BLaER1 treated with 17β-estradiol and CSF1 and Interleukin-3, amounts not matched to agents 10 nM and 100 nM (cell line): ENCODE measurements around the gene TCF12.
A peak's percentile ranks its signal among the peaks of the same experiment; 100 is the strongest.

Experiments
- H3K27ac ChIP-seq, 11 experiments: shearing (Covaris generic); formaldehyde crosslinking; 2 replicates each; pipeline ENCODE4 v1.8.1; 2022
- H3K27me3 ChIP-seq, 11 experiments: shearing (Covaris generic); formaldehyde crosslinking; 2 replicates each; pipeline ENCODE4 v1.8.1; 2022
- H3K36me3 ChIP-seq, 11 experiments: shearing (Covaris generic); formaldehyde crosslinking; 2 replicates each; pipeline ENCODE4 v1.8.1; 2022
- H3K4me1 ChIP-seq, 10 experiments: shearing (Covaris generic); formaldehyde crosslinking; 2 replicates each; pipeline ENCODE4 v1.8.1; 2022
- H3K4me2 ChIP-seq, 11 experiments: shearing (Covaris generic); formaldehyde crosslinking; 2 replicates each; pipeline ENCODE4 v1.8.1; 2022
- H3K4me3 ChIP-seq, 10 experiments: shearing (Covaris generic); formaldehyde crosslinking; 2 replicates each; pipeline ENCODE4 v1.8.1; 2022
- H3K9ac ChIP-seq, 11 experiments: shearing (Covaris generic); formaldehyde crosslinking; 2 replicates each; pipeline ENCODE4 v1.8.1; 2022
- H3K9me3 ChIP-seq, 11 experiments: shearing (Covaris generic); formaldehyde crosslinking; replicated peaks in 1 of 11; 2 replicates each; pipeline ENCODE4 v1.8.1; 2022
- H4K20me1 ChIP-seq, 11 experiments: shearing (Covaris generic); formaldehyde crosslinking; 2 replicates each; pipeline ENCODE4 v1.8.1; 2022
- Cebpa-rat ChIP-seq, 11 experiments: shearing (Covaris generic); IDR thresholded peaks; 2 replicates each; pipeline ENCODE4 v1.8.1; 2022

The TCF12 gene

DNA sequence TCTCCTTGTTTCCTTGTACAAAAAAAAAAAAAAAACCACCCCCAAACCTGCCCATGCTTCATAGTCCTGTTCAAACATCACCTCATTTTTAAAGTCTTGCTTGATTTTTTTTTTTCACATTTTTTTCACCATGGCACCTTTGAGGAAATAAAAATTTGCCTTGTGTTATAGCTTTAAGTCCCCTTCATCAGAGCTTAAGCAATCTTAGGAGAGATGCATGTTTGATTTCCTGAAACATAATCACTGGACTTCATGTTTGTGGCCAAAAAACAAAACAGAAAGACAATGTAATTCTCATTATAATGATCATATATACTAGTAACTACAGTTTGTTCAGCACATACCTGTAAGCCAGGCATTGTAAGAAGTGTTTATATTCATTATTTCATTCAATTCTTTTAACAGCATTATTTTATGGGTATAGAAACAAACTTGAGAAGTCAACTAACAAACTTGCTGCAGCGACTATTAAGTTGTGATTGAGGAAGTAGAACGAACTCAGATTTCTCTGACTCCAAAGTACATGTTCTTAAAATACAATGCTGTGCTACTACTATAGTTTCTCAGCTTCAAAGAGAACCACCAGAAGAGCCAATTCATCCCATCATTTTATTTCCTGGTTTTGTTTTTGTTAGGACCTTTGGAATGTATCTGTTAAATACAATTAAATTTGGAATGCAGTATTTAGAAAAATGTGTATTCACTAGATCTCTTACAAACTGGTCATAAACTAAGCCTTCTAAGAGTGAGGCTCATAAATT is 203.8 kb downstream of the TCF12 start:
- Histone ChIP-seq H3K4me1 (peaks cover 9 to 57% (median 21%) of the 10 kb centered on the region in 10 experiments), H4K20me1 (peaks cover 0 to 23% (median 0%) of the 10 kb centered on the region in 11 experiments; a peak in 7 of 22 replicates), H3K27me3 (no peaks in the 10 kb centered on the region), H3K4me3 (no peak overlapping the region), H3K9me3 (peaks cover 0 to 10% (median 0%) of the 10 kb centered on the region in 11 experiments; a peak in 3 of 22 replicates), H3K4me2 (peak overlapping the region in 4 of 11 experiments; percentile 1 to 69 (median 58); a peak in 6 of 22 replicates), H3K36me3 (peaks cover 23 to 76% (median 55%) of the 10 kb centered on the region in 11 experiments; a peak in 21 of 22 replicates), H3K27ac (peak overlapping the region in 4 of 11 experiments; percentile 18 to 57 (median 36); a peak in 6 of 22 replicates), H3K9ac (peak overlapping the region in 1 of 11 experiments; percentile 38; a peak in 2 of 22 replicates)
- no peak for TF ChIP-seq Cebpa-rat (IDR thresholded peaks at IDR 0.05)

DNA sequence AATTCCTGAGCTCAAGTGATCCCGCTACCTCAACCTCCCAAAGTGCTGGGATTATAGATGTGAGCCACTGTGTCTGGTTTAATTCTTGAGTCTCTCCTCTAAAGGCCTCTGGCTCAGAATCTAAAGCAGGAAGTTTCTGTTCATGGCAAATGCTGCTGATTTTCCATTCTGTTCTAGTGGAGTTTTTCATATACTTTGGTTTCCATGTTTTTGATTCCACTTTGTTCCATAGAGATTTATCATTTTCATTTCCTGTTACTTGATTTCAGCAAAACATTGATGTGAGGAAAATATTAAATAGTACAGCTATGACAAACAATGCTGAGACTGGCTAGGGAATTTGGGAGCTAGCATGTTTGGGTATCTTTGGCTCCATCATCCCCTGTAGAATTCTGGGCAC is 205.6 kb downstream of the TCF12 start:
- Histone ChIP-seq H3K4me1 (peaks cover 0 to 63% (median 5%) of the 10 kb centered on the region in 10 experiments; a peak in 14 of 20 replicates), H3K9me3 (peaks cover 0 to 12% (median 0%) of the 10 kb centered on the region in 11 experiments; a peak in 5 of 22 replicates), H4K20me1 (peaks cover 0 to 15% (median 0%) of the 10 kb centered on the region in 11 experiments; a peak in 2 of 22 replicates), H3K9ac (no peak overlapping the region), H3K4me2 (peak overlapping the region in 1 of 11 experiments; percentile 67; a peak in 1 of 22 replicates), H3K27me3 (no peaks in the 10 kb centered on the region), H3K27ac (no peak overlapping the region), H3K4me3 (no peak overlapping the region), H3K36me3 (peaks cover 36 to 92% (median 66%) of the 10 kb centered on the region in 11 experiments; a peak in 21 of 22 replicates)
- TF ChIP-seq Cebpa-rat (IDR thresholded peaks at IDR 0.05): no peak

DNA sequence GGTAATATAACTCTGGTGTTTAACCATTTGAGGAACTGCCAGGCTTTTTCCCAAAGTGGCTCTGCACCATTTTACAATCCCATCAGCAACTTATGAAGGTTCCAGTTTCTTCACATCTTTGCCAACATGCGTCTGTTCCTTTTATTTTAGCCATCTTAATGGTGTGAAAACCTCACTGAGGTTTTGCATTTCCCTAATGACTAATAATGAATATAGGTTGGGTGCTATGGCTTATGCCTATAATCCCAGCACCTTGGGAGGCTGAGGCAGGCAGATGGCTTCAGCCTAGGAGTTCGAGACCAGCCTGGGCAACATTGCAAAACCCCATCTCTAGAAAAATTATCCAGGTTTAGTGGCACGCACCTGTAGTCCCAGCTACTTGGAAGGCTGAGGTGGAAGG is 210.6 kb downstream of the TCF12 start:
- H3K27ac ChIP-seq: no peak overlapping the region
- peaks cover 0 to 12% (median 0%) of the 10 kb centered on the region in 11 experiments; a peak in 4 of 22 replicates for H3K9me3 ChIP-seq
- peaks cover 13 to 37% (median 20%) of the 10 kb centered on the region in 10 experiments for H3K4me1 ChIP-seq
- no peaks in the 10 kb centered on the region for H3K27me3 ChIP-seq
- no peak overlapping the region for H3K4me3 ChIP-seq
- peaks cover 37 to 67% (median 51%) of the 10 kb centered on the region in 11 experiments; a peak in 21 of 22 replicates for H3K36me3 ChIP-seq
- H3K9ac ChIP-seq: no peak overlapping the region
- no peak overlapping the region for H3K4me2 ChIP-seq
- H4K20me1 ChIP-seq: peaks cover 0 to 27% (median 0%) of the 10 kb centered on the region in 11 experiments; a peak in 2 of 22 replicates
- no peak for TF ChIP-seq Cebpa-rat (IDR thresholded peaks at IDR 0.05)

DNA sequence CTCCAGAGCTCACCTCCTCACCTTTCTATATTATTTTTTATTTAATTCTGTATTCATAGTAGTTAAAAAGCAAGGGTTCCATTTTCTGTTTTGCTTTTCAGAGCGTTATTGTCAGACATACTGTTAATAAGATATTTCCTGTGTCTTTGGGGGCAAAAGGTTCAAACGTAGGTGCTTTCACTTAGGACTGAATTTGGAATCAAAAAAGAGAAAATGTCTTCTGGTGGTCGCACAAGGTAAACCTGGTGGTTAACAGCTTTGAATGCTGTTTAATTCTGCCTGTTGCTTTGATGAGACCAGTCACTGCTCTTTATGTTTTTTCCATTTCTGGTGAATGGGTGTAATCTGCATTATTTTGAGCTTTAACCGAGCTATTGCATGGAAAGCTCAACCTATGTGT is 212.5 kb downstream of the TCF12 start:
- Histone ChIP-seq H3K36me3 (peaks cover 21 to 50% (median 35%) of the 10 kb centered on the region in 11 experiments; a peak in 20 of 22 replicates), H3K4me2 (no peak overlapping the region), H3K4me3 (no peak overlapping the region), H3K27me3 (no peaks in the 10 kb centered on the region), H3K9ac (no peak overlapping the region), H3K27ac (no peak overlapping the region), H4K20me1 (peaks cover 0 to 40% (median 0%) of the 10 kb centered on the region in 11 experiments; a peak in 3 of 22 replicates), H3K4me1 (peaks cover 30 to 51% (median 38%) of the 10 kb centered on the region in 10 experiments), H3K9me3 (peaks cover 0 to 10% (median 0%) of the 10 kb centered on the region in 11 experiments; a peak in 3 of 22 replicates)
- no peak for TF ChIP-seq Cebpa-rat (IDR thresholded peaks at IDR 0.05)

DNA sequence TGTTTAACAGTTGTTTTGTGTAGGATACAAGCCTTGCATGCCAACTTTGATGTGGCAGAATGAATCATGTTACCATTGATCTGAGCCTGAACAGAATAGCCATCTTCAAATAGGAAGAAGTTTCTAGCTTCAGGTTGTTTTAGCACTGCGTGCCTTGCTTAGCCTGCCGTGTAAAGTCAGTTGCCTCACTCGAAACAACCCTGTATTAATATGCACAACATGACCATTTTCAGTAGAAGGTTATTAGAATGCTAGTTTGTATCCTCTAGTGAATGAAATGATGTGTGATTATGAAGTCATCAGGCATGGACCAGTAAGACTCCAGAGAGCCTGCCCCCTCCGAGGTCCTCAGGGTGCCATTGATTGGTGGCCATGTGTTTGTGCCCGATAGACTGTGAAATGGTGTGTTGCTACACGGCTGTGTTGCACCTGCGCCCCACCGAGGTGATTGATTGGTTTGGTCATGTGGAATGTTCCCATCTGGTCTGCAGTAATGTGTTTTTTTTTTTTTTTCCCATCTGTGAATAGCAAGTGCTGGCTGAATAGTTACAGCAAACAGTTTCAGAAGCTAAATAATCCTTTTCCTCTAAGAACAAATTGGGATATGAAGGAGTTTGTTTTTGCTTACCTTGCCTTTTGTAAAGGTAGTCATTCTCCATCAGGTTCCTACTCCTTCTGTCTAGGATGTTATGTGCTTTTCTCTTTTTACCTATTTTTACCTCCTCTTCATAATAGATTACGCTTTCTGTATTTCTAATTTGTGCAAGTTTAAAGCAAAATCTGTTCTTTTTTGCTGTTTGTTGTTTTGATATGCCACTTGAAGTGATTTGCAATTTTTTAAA is 214.9 kb downstream of the TCF12 start:
- TF ChIP-seq Cebpa-rat (IDR thresholded peaks at IDR 0.05): no peak
- Histone ChIP-seq H3K4me1 (peaks cover 34 to 68% (median 46%) of the 10 kb centered on the region in 10 experiments), H3K4me2 (peak overlapping the region; percentile 9 to 87 (median 56); a peak in 20 of 22 replicates), H3K36me3 (peaks cover 8 to 26% (median 15%) of the 10 kb centered on the region in 11 experiments; a peak in 17 of 22 replicates), H3K27me3 (no peaks in the 10 kb centered on the region), H3K27ac (no peak overlapping the region), H3K9ac (no peak overlapping the region), H3K9me3 (peaks cover 0 to 2% (median 0%) of the 10 kb centered on the region in 11 experiments; a peak in 1 of 22 replicates), H4K20me1 (peaks cover 0 to 39% (median 0%) of the 10 kb centered on the region in 11 experiments; a peak in 3 of 22 replicates), H3K4me3 (no peak overlapping the region)

DNA sequence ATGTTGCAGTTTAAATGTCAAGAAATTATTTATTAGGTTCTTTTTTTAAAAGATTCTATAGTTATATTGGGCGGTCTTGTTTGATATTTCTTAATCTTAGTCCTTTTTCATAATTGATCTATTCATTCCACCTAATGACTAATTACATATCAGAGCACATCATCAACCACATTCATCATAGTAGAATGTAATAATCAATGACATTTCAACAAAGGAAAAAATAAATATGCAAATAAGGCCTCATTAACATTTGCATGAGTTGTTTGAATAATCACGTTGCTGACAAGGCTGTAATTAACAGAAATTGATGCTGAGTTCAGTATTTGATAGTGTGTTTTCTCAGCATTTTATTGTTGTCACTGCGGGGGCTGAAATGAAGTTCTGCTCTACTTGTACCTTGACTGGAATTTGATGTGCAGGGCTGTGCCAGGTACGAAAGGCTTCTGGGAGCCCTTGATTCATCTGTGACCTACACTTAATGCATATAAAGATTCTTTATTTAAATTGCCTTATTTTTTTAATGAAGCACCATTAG is 215.7 kb downstream of the TCF12 start:
- peaks cover 0 to 39% (median 0%) of the 10 kb centered on the region in 11 experiments; a peak in 3 of 22 replicates for H4K20me1 ChIP-seq
- peaks cover 34 to 70% (median 46%) of the 10 kb centered on the region in 10 experiments for H3K4me1 ChIP-seq
- H3K4me2 ChIP-seq: peak overlapping the region; percentile 43 to 87 (median 70)
- H3K9me3 ChIP-seq: no peaks in the 10 kb centered on the region
- H3K9ac ChIP-seq: 0 out of 22 replicates have a peak overlapping the region, but pooled peaks of 1 of the 11 experiments have one; percentile 31
- no peak overlapping the region for H3K4me3 ChIP-seq
- no peak for TF ChIP-seq Cebpa-rat (IDR thresholded peaks at IDR 0.05)
- H3K27ac ChIP-seq: peak overlapping the region in 5 of 11 experiments; percentile 4 to 56 (median 21); a peak in 5 of 22 replicates
- H3K36me3 ChIP-seq: peaks cover 3 to 19% (median 8%) of the 10 kb centered on the region in 11 experiments; a peak in 15 of 22 replicates
- H3K27me3 ChIP-seq: no peaks in the 10 kb centered on the region

DNA sequence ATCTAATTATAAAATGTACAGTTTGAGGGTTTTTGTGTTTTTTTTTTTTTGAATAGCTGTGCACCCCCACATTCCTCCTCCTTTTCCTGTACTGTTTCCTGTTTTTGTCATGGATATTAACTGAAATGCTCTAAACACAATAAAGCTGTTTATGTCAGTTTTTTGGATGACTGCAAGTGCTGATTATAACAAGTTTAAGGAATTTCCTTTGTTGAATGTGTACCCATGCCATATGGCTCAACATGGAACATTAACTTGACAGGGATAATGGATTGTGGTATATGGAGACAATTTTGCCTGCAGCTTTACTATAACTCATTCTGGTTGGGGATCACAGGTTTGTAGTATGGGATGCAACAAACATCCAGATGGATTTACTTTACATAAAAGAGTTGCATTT is 216.4 kb downstream of the TCF12 start:
- no peak for TF ChIP-seq Cebpa-rat (IDR thresholded peaks at IDR 0.05)
- H3K9me3 ChIP-seq: no peaks in the 10 kb centered on the region
- peak overlapping the region; percentile 43 to 87 (median 70) for H3K4me2 ChIP-seq
- H3K27me3 ChIP-seq: no peaks in the 10 kb centered on the region
- peaks cover 0 to 36% (median 0%) of the 10 kb centered on the region in 11 experiments; a peak in 3 of 22 replicates for H4K20me1 ChIP-seq
- peaks cover 34 to 72% (median 44%) of the 10 kb centered on the region in 10 experiments for H3K4me1 ChIP-seq
- peaks cover 0 to 14% (median 6%) of the 10 kb centered on the region in 11 experiments; a peak in 8 of 22 replicates for H3K36me3 ChIP-seq
- peak overlapping the region in 6 of 11 experiments; percentile 4 to 67 (median 36); a peak in 5 of 22 replicates for H3K27ac ChIP-seq
- H3K4me3 ChIP-seq: no peak overlapping the region; a peak in 1 of 20 replicates
- peak overlapping the region in 2 of 11 experiments; percentile 7 to 31; a peak in 2 of 22 replicates for H3K9ac ChIP-seq

DNA sequence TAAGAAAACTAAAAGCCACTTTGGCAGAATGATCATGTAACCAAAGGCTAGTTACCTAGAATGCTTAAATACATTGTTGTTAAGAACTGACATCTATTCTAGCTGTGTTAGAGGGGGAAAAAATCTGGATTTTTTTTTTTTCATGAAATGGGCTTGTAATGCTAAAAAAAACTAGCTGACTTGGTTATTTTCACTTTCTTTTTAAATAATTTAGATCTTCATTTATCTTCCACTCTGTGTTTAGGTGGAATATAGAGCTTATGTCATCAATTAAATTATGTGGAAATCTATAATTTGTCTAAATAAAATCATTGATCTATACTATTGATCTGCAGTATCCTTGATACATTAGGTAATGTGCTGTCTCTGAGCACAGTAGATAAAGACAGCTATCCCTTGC is 217.4 kb downstream of the TCF12 start:
- peak overlapping the region in 2 of 10 experiments; percentile 15 to 28; a peak in 2 of 20 replicates for H3K4me3 ChIP-seq
- H3K9me3 ChIP-seq: no peaks in the 10 kb centered on the region
- peak overlapping the region; percentile 14 to 87 (median 70); a peak in 19 of 22 replicates for H3K4me2 ChIP-seq
- H4K20me1 ChIP-seq: peaks cover 0 to 41% (median 0%) of the 10 kb centered on the region in 11 experiments; a peak in 6 of 22 replicates
- peaks cover 0 to 13% (median 0%) of the 10 kb centered on the region in 11 experiments; a peak in 5 of 22 replicates for H3K36me3 ChIP-seq
- H3K9ac ChIP-seq: peak overlapping the region in 3 of 11 experiments; percentile 36 to 49 (median 48); a peak in 4 of 22 replicates
- no peak for TF ChIP-seq Cebpa-rat (IDR thresholded peaks at IDR 0.05)
- peaks cover 34 to 79% (median 41%) of the 10 kb centered on the region in 10 experiments for H3K4me1 ChIP-seq
- peak overlapping the region in 5 of 11 experiments; percentile 9 to 67 (median 56); a peak in 8 of 22 replicates for H3K27ac ChIP-seq
- H3K27me3 ChIP-seq: no peaks in the 10 kb centered on the region
